GM21786 (cell line): ENCODE measurements around the gene MTTP.

Source experiments
- ATAC-seq: cut with Tn5 transposase; IDR thresholded peaks from one replicate; pipeline ENCODE4 v1.9.1; 2021; ENCODE audit not compliant: unreplicated experiment

The MTTP gene

DNA sequence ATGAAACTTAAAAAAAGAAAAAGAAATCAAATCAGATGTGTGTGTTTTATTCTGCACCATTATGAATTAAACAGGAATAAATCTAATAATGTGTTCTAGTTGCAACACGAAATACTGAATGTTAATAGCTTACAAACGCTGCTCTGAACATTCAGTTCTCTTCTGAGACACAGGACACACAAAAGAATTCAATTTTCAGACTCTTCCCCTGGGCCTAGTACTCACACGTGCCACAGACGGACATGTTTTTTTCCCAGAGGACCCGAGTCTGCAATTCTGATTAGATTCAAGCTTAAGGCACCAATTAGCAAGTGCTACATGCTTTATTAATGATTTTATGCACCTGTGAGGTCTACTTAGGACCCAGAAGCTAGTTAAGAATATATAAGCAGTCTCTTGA, 62.5 kb downstream of the MTTP start:
- no peak for ATAC-seq

- ATAC-seq: no peak
Measured at GRCh38 chr4:99640676-99641075, 66.1 kb downstream of the MTTP start.

DNA sequence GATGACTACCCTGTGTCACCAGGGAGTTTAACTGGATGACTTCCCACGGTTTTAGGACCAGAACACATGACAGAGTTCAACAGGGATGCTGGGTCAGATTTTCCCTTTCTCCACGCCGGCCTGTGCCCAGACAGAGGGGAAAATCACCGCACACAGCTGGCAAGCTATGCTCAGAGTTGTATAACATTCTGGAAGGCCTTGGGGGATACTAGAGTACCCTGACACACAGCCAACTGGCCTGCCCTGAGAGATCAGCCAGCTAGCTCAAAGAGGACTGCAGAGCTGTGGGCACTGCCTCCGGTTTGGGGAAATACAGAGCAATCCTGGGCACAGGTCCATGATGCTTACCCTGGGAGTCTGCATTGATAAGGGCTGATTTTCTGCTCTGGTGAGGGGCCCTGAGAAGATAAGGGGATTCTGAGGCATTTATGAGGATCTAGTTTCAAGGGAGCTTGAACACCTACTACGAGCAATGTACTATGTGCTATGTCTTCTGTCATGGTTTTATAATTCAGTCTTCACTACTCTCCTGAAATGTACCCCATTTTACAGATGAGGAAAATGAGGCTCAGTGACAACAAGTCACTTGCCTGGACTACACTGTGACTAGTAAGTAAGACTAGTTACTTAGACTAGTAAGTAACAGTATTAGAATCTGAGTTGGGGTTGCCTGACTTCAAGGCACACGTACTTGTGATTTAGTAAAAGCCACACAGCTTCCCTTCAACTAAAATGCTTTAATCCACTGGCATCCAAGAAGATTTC, 68.3 kb downstream of the MTTP start:
- ATAC-seq: no peak

DNA sequence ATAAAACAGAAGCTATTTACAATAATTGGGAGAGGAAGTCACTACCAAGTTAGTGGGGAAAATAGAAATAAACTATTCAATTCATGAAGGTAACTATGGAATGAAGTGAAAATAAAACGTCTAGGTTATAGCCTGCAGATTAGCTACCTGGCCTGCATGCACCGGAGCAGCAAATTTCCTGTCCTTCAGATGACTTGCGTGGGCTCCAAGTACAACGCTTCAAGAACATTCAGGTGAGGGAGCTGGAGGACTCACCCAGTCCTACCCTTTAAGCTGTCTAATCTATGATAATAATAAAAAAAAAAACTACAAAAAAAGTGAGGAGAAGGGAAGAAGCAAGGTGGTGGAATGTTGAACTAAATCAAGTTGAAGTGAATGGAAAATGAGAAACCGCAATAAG, 69.8 kb downstream of the MTTP start:
- ATAC-seq: no peak

DNA sequence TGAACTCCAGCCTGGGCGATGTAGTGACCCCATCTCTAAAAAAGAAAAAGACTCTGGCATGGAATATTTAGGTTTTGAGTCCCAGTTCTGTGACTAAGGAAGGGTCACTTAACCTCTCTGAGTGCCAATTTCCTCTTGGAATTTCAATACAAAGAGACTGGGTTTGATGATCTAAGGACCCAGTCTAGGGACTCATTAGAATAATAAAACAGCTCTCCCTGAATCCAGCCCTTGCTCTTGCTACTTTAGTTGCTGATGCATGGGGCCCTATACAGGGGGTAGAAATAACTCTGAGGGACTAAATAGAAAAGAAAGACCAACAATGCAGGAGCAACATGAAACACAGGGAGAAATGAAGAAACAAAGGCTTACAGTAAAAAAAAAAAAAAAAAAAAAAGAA, 70.4 kb downstream of the MTTP start:
- no peak for ATAC-seq

DNA sequence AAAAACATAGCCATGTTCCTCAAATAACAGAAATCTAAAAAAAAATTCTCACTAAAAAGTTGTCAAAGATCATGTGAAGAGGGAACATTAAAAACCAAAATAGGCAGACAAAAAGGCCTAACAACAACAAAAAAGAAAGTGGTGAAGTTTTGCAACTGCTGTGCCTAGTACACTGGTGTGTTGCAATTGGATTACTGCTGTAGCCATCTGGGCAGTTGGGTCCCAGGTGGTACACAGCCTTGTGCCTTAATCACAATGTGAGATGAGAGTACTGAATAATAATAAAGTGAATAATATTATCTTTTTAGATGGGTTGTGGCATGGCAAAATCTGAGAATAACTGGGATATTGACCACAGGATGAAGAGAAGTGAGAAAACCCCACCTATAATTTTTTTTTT, 71.0 kb downstream of the MTTP start:
- no peak for ATAC-seq

- no peak for ATAC-seq
Measured at GRCh38 chr4:99647071-99647470, 72.4 kb downstream of the MTTP start.

GRCh38 chr4:99648321-99648720, 73.7 kb downstream of the MTTP start:
- ATAC-seq: no peak

GRCh38 chr4:99649208-99649607, 74.6 kb downstream of the MTTP start:
- ATAC-seq: no peak

DNA sequence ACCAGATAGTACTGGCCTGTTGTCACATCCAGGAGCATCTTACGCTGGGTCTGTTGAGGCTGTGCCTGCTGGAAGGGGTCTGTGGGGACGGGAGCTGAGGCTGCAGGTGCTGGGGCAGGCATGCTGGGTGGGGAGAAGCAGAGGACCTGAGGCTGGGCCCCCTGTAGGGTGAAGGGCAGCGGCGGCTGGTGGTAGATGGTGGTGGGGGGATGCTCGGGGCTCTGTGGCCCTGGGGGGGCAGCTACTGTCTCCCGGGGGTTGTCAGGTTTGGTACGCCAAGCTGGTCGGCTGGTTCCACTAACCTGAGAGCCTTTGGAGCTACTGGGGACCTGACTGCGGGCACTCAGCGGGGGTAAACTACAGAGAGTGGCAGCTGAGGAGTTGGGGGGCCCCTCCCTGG, 75.2 kb downstream of the MTTP start:
- ATAC-seq: no peak

DNA sequence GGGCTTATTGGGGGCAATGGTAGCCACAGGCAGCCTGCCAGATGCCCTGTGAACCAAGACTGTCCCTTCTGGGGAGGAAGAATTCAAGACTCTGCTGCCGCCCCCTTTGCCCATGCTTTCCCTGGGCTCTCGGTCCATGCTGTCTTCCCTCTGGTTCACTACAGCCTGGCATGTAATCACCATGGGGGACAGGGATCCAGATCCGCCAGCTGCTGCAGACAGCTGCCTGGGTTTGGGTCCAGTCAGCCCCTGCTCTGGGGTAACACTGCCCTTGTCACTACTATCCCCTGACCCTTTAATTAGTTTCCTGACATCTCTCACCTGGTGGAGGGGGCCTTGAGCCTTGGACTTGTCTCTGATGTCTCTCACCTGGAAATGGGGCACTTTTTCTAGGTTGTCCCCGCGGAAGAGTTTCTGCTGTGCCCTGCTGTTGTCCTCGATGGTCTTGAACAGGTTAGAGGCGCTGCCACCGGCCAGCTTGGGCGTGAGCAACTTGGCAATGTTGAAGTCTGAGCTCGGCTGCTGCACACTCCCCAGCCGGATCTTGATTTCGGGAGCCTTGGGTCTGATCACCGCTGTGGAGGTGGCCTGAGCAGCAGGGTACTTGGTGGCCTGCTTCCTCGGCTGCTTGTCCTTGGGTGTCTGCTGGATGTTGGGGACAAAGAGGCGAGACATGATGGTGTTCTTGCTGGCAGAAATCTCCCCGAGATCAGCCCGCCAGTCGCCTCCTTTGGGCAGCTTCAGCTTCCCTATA, 76.6 kb downstream of the MTTP start:
- ATAC-seq: no peak

- ATAC-seq: no peak
Measured at GRCh38 chr4:99651811-99652485, 77.3 kb downstream of the MTTP start.

GRCh38 chr4:99652596-99653436, 78.2 kb downstream of the MTTP start:
- ATAC-seq: no peak

GRCh38 chr4:99653916-99654315, 79.3 kb downstream of the MTTP start:
- no peak for ATAC-seq

- ATAC-seq: no peak
Measured at GRCh38 chr4:99654361-99654761, 79.7 kb downstream of the MTTP start.

DNA sequence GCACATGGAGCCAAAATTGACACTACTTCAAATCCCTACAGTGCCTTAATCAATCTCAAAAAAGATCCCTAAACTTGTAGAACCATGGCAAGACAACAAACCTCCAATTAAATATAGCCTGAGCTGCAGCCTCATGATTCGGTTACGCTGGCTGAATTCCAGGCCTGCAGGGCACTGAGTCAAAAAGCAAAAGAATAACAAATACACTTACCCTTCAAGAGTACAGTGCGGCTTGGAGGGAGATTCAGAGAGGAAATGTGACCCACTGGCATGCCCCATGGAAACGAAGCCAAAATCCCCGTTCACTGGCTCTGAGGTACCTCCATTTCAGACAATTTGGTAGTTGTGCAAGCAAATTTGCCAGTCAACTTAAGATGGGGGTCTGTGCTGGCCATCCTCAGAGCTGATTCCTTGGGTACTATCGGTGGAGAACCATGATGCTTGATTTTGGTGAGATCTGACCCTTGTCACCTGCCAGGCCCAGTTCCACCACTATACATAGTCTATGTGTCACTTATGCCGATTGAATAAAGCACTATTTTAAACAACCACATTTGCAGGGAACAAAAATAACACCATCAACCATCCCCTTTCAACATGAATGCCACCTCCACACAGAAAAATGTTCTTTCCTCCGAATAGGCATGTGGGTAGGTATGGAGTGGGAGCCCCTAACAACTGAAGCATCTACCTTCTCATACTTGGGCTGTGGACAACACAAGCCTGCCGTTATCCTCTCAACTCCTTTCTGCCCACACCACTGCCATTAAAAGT, 80.9 kb downstream of the MTTP start:
- no peak for ATAC-seq

- no peak for ATAC-seq
Measured at GRCh38 chr4:99657798-99658197, 83.2 kb downstream of the MTTP start, which contains the start of gene C4orf54. TSS of gene C4orf54 (minus strand) at chr4:99657828. CDS start at chr4:99654648, 3,180 bp downstream.

- ATAC-seq: no peak
Measured at GRCh38 chr4:99658666-99659065, 84.0 kb downstream of the MTTP start.

GRCh38 chr4:99661907-99662306, 87.3 kb downstream of the MTTP start:
- no peak for ATAC-seq

- no peak for ATAC-seq
Measured at GRCh38 chr4:99664716-99665115, 90.1 kb downstream of the MTTP start.
